Smooth muscle cell of the pulmonary artery (primary cell): ENCODE measurements around the gene LILRA5. TPM values are rescaled to one million over a fixed set of nuclear protein-coding genes. Genes with fewer than 3 reads are reported as not detected.

Experiments used
- total RNA-seq: library from RNA; depleted of rRNA; stranded (reverse); fragments of >200 nt; gene quantifications from 2 replicates; pipeline ENCODE4 v1.2.3, GENCODE V29; 2014

Gene LILRA5
- not detected in 2 replicates for total RNA-seq

DNA sequence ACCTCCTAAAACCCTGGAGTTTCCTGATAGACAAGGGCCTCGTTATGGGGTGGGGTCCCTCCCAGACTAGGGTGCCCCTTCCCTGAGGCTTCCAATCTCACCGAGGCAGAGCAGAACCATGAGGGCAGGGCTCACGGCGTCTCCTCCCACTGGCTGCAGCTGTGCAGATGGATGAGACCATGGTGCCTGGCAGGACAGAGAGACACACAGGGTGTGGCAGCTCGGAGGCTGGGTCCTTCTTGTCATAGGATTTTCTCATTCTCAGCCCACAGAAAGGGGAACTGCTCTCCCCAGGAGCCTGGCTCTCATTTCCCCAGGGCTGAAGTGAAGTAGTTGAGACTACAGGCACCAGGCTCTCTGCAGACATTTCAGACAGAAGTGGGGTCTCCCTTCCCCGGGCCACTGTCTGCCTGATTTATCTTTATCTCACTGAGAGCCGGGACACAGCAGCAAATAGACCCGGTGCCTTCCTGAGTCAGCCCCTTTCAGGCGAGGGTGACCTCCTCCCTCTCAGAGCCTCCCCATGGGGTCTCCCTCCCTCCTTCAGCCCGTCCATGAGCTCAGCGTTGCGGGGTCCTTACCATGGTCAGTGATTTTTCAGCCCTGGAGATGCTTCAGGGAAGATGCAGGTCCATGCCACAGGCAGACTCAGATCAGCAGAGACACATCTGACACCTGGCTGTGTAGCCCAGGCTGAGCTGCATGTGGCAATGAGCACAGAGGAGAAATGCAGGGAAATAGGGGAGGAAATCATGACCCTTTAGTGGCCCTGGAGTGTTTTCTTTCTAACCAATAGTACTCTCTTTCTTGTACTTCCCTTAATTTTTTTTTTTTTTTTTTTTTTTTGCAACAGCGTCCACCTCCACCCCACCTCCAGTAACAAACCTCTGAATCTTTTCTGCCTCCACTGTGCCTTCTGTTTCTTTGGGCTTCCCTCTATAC is at the start of gene LILRA5:
TSS of gene LILRA5 (minus strand) at position 731 of the 942 bp plus-strand sequence. CDS start at position 584, 147 bp downstream.

DNA sequence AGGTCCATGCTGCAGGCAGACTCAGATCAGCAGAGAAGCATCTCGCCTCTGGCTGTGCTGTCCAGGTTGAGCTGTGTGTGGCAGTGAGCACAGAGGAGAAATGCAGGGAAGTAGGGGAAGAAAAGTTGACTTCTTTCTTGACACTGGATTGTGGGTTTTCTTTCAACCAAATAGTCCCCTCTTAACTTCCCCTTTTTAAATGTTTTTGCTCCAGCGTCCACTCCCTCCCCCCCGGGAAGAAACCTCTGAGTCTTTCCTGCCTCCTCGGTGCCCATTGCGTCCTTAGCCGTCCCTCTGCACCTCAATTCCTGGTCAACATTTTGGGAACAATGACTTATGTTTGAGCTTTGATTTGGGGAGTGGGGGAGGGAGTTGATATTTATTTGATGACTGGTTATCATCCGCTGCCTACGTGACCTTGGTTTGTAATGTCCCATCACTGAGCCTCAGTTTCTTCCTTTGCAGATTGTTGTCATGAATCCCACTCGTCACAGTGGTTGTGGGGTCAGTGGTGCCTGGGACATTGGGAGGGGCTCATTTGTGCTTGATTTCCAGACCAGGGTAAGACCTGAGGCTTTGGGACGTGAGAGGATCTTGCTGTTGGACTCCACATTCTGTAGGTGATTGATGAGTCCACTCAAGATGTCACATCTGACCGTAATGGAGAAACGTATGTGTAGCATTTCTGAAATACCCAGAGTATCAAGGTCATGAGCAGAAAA is 31.8 kb downstream of the LILRA5 start, which contains the start of gene LILRB2:
TSS of gene LILRB2 (minus strand) at position 104 of the 722 bp plus-strand sequence. CDS start 614 bp downstream, outside the sequence.

DNA sequence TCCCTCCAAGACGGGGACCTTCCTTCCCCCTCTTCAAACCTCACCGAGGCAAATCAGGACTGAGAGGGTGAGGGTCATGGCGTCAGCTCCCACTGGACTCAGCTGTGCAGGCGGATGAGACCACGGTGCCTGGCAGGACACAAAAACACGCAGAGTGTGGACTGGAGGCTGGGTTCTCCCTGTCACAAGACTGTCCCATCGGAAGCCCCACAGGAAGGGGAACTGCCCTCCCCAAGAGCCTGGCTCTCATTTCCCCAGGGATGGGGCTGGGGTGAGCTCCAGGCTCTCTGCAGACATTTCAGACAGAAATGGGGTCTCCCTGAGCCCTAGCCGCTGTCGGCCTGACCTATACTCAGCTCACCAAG is 55.9 kb downstream of the LILRA5 start, which contains the start of gene LILRB5:
TSS of gene LILRB5 (minus strand) at position 158 of the 365 bp plus-strand sequence. CDS start at position 78, 80 bp downstream.

Other genes with a start within 250 kb of the LILRA5 start
- not detected in 2 replicates for gene VSTM1, start 249.3 kb downstream of the LILRA5 start, total RNA-seq
- not detected in 2 replicates for gene TARM1, start 231.8 kb downstream of the LILRA5 start, total RNA-seq
- 0.63 and 0.65 TPM in 2 replicates for gene OSCAR, start 212.4 kb downstream of the LILRA5 start, total RNA-seq
- gene NDUFA3, start 210.3 kb downstream of the LILRA5 start, total RNA-seq, result 18.5 and 20.6 TPM in 2 replicates
- gene TFPT, start 197.5 kb downstream of the LILRA5 start, total RNA-seq, result 10.7 and 12.5 TPM in 2 replicates
- 54.5 and 55.6 TPM in 2 replicates for gene PRPF31, start 197.4 kb downstream of the LILRA5 start, total RNA-seq
- gene CNOT3, start 175.4 kb downstream of the LILRA5 start, total RNA-seq, result 11.3 and 14.1 TPM in 2 replicates
- 3.1 and 3.5 TPM in 2 replicates for gene LENG1, start 153.4 kb downstream of the LILRA5 start, total RNA-seq
- gene TMC4, start 140.0 kb downstream of the LILRA5 start, total RNA-seq, result 0.20 TPM in 1 of 2 replicates, not detected in the other
- gene MBOAT7, start 123.6 kb downstream of the LILRA5 start, total RNA-seq, result 71.1 and 93.0 TPM in 2 replicates
- gene TSEN34, start 121.9 kb downstream of the LILRA5 start, total RNA-seq, result 55.4 and 69.3 TPM in 2 replicates
- 1,505 and 1,870 TPM in 2 replicates for gene RPS9, start 112.3 kb downstream of the LILRA5 start, total RNA-seq
- gene LILRB3, start 90.2 kb downstream of the LILRA5 start, total RNA-seq, result not detected in 2 replicates
- not detected in 2 replicates for gene LILRA6, start 70.4 kb downstream of the LILRA5 start, total RNA-seq
- gene LILRB5, start 55.9 kb downstream of the LILRA5 start, total RNA-seq, result not detected in 2 replicates
- gene LILRB2, start 32.1 kb downstream of the LILRA5 start, total RNA-seq, result not detected in 2 replicates
- gene LILRA4, start 26.0 kb upstream of the LILRA5 start, total RNA-seq, result not detected in 2 replicates
- gene LAIR1, start 51.8 kb upstream of the LILRA5 start, total RNA-seq, result not detected in 2 replicates
- gene TTYH1, start 102.3 kb upstream of the LILRA5 start, total RNA-seq, result not detected in 2 replicates
- 58.7 and 90.9 TPM in 2 replicates for gene LENG8, start 136.0 kb upstream of the LILRA5 start, total RNA-seq
- 10.4 and 12.7 TPM in 2 replicates for gene LENG9, start 150.6 kb upstream of the LILRA5 start, total RNA-seq
- gene CDC42EP5, start 160.1 kb upstream of the LILRA5 start, total RNA-seq, result 17.4 and 21.0 TPM in 2 replicates
- gene LAIR2, start 189.7 kb upstream of the LILRA5 start, total RNA-seq, result not detected in 2 replicates